ENCODE measurements around the gene EPHB2.

EPHB2 gene

DNA sequence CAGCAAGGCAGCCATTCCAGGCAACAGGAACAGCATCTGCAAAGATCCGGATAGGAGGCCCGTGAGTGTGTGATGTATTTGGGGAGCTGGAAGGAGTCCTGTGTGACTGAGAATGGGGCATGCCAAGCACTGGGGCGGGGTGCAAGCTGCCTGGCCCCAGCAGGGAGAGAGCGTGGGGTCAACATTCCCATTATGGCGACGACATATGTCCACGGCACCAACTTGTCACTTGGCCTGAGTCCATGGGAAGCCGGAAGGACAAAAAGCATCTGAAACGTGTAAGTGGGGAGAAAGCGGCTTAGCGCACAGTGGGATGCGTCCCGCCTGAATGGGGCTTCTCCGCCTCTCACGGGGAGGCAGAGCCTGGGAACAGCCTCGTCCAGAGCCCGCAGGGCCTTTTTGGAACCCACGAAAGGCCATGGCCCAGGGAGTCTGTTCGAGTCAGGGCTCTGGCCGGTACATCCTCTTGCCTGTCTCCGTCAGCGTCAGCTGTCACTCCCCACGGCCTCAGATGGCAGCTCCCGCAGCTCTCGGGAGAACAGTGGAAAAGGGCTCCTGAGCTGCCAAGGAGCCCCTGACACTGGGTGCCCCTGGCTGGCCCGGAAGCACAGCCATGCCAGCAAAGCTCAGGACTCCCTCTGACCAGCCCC lies 12.4 kb downstream of the EPHB2 start:
- DNase-seq (ENCODE audit: low read depth) = no peak

- DNase-seq (ENCODE audit: low read depth) = no peak
These were observed 17.2 kb downstream of the EPHB2 start for GRCh38 chr1:22727873-22728272.

DNA sequence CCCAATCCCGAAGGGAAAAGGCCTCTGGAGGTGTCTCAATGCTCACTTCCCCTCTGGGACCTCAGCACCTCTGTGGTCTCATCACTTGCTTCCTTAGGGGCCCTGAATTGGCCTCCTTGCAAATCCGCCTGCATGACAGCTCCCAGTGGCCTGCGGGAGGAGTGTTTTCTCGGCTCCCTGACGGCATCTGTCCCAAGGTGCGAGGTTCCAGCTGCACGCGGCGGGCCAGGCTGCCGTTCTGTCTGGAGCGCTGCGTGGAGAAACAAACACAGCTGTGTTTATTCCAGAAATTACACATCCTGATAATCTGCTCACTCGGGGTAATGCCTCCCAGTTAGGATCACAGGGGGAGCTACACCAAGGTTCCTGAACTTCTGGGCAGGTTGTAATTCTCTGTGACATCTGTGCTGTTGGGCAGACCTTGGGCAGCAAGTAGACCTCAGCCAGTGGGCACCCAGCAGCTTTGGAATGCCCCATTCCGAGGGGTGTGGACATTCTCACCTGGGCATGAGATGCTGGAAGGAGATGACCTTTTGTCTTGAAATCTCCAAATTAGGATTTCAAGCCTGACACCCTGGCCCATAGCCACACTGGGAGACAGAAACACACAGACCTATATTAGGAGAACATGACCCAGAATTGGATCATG lies 18.2 kb downstream of the EPHB2 start:
- no peak for DNase-seq (ENCODE audit: low read depth)

DNA sequence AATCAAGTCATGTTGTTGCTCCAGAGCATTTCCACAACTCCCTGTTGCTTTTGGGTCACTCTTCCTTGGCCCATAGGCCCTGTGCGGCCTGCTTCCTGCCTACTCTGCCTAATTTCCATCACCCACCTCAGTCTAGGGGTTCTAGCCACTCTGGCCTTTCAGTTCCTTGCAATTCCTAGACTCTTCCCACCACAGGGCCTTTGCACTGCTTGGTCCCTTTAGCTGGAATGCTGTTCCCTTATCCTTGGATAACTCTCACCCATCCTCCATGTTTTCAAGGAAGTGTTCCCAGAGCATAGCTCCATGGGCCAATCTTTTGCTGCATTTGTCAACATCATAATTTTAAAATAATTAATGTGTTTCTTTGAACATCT lies 18.7 kb downstream of the EPHB2 start:
- DNase-seq (ENCODE audit: low read depth) = no peak

DNA sequence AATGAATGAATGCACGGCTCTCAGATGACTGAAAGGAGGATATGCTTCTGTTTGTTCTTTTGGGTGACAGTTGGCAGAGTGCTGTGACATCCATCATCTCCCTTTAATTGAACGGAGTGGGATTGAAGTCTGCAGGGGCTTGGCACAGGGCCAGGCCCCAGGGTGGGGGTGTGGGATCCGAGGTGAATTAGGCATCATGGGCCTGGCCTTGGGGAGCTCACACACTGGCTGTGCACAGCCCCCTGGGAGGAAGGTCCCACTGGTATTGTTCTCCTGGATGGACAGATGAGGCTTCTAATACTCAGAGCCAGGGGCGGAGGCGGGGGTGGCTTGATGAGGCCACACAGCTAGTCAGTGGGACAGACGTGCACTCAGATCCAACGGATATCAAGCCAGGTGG lies 19.3 kb downstream of the EPHB2 start:
- no peak for DNase-seq (ENCODE audit: low read depth)

DNA sequence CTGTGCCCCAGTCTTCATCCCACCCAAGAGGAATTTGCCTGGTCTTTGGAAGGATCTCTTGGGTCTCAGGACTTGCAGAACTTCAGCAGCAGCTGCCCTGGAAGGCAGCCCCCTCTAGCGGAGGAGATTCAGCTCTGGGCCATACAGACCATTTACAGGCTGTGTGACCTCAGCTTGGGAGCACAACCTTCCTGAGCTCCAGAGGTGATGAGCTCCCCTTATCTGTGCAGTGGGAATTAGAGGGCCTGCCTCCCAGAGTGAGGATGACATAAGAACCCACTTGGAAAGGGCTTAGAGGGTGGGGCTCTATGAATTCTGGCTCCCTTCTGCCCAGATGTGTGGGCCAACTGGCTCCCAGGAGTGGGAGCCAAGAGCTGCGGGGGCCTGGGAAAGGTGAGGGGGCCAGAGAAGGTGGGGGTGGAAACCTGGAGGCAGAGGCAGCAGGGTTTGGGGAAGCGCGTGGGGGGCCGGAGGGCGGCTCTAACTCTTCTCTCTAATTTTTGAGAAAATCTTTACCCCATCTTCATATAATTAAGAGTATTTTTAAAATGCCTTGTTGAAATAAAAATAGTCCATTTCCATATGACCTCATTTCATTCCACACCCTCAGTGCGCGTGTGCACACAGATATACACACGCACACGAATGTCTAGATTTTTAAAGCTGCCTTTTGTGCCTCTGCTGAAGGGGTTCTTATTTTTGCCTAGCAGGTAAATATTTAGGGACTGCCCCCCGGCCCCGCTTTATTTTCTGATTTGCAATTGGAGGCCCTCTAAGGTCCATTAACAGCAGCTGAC lies 21.5 kb downstream of the EPHB2 start:
- DNase-seq (ENCODE audit: low read depth) = no peak

DNA sequence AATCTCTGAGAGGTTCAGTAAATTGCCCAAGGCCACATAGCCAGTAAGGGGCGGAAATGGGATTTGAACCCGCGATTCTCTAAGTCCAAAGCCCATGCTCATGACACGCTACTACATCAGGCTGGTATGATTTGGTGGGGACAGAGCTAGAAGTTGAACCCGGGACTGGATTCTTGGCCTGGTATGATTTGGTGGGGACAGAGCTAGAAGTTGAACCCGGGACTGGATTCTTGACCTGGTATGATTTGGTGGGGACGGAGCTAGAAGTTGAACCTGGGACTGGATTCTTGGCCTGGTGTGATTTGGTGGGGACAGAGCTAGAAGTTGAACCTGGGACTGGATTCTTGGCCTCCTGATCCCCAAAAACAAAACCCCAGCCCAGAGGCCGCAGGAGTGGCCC lies 23.0 kb downstream of the EPHB2 start:
- DNase-seq (ENCODE audit: low read depth) = no peak

DNA sequence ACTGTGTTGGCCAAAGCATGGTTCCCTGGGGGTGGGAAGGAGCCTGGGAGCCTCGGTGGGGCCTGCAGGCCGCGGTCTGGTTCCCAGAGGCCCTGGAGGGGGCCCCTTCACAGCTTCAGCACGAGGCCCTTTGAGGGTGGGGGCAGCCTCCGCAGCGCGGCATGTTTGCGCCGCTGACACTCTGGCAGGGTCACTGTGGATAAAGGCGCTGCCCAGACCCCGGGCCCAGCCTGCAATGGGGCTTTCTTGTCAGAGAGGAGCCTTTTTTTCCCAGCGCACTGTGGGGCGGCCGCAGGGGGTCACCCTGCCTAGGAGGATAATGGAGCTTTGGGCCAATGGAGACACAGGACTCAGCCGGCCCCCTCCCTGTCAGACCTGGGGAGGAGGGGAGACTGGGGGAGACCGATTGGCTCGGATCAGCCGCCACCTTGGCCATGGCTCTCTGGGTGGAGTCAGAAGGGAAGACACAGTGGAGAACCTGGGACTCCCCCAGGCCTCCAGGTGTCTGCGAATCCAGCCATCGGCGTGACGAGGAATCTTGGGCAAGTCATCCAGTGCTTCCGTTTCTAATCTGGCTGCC lies 26.0 kb downstream of the EPHB2 start:
- DNase-seq (ENCODE audit: low read depth) = no peak

DNA sequence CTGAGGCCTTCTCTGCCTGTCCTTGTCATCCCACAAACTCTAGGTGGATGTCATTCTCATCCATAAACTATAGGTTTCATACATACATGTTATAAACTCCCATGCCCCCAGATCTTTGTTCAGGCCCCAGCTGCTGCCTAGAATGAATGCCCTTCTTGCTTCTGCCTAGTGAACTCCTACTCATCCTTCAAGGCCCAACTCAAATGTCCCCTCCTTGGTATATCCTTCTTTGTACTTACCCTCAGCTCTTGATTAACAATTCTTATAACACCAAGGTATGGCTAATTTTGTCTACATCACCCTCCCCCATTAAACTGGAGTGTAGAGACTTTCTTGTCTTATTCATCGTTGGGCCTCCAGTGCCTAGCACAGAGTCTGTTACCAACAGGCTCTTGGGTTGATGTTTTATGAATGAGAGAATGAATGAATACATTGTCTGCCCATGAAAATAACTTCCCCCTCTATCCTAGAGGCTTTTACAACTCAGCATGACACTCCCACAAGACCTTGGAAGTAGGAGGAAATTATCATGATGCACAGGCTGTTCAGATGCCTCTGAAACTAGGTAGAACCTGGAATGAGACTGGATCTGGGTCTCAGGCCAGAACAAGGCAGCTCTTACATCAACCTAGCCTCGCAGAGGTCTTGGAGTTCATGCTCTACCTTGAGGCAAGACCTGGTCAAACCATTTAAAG lies 26.9 kb downstream of the EPHB2 start:
- DNase-seq (ENCODE audit: low read depth) = no peak

- no peak for DNase-seq (ENCODE audit: low read depth)
These were observed 27.4 kb downstream of the EPHB2 start for GRCh38 chr1:22738069-22738435.

- DNase-seq (ENCODE audit: low read depth) = no peak
These were observed 27.9 kb downstream of the EPHB2 start for GRCh38 chr1:22738522-22738921.

DNA sequence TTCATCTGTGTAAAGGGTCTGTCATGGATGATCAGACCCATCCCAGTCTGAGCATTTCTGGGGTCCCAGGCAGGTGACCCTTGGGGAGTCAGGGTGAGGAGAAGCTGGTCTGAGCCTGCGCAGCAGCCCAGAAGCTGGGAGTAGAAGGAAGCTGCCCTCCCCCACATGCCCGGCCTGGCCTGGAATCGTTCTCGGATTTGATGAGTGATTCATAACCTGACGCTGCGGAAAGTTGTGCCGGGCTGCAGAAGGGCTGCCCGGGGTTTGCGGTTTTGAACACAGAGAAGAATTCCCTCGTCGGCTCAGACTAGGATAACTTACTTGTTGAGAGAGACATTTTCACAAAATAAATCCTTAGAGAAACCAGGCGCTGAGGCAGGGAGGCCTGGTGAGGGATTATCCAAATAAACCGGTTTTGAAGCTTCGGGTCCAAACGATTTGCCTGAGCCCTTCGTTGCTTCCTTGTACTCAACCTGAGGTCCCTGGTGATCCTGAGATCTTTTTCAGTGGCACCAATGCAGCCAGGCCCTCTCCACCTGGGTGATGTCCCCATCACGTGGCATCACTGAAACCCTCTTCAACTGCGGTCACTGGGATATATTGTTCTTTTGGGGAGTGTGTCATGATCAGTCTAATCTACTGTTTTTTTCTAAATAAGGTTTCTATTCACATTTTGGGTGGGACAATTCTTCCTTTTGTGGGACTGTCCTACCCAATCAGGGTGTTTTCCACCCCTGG lies 29.2 kb downstream of the EPHB2 start:
- no peak for DNase-seq (ENCODE audit: low read depth)

GRCh38 chr1:22741118-22741517 lies 30.5 kb downstream of the EPHB2 start:
- DNase-seq (ENCODE audit: low read depth) = no peak

GRCh38 chr1:22745669-22746585 lies 35.3 kb downstream of the EPHB2 start:
- DNase-seq (ENCODE audit: low read depth) = no peak

- DNase-seq (ENCODE audit: low read depth) = no peak
These were observed 36.5 kb downstream of the EPHB2 start for GRCh38 chr1:22747021-22747734.

DNA sequence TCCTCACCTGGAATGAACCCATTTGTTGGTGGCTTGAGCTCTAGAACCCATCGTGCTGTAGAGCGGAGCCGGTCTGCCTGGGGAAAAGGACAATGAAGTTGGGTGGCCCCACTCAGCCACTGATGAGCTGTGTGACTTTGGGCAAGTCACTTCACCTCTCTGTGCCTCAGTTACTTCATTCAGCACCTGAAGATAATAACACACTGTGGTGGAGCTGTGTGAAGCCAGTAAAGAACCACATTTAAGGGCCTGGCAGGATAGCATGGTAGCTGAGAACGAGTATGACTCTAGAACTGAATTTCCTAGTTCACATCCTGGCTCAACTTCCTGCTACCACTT lies 37.1 kb downstream of the EPHB2 start:
- DNase-seq (ENCODE audit: low read depth) = no peak

DNA sequence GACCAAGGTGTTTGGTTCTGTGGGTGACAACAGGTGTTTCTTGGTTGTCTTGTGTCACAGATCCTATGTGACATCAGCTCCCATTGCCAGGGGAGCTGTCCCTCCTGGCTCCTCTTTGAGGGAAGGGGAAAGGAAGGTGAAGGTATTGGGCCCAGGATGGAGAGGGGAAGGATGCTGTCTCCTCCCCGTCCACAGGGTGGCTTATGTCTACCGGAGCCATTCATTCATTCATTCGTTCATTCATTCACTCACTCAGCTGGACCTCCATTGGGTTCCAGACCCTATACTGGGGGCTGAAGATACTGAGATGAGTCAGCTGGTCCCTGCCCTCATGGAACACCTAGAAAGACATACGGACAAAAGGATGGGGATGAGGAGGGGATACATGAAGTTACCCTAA lies 38.9 kb downstream of the EPHB2 start:
- DNase-seq (ENCODE audit: low read depth) = no peak

GRCh38 chr1:22749919-22750684 lies 39.5 kb downstream of the EPHB2 start:
- no peak for DNase-seq (ENCODE audit: low read depth)

GRCh38 chr1:22750685-22751051 lies 40.0 kb downstream of the EPHB2 start:
- DNase-seq (ENCODE audit: low read depth) = no peak
